Neural progenitor cell (in vitro differentiated cells): Measurements from ENCODE around the gene SPSB2. TPM values are rescaled to one million over a fixed set of nuclear protein-coding genes. Genes with fewer than 3 reads are reported as not detected.

ENCODE experiments used
- DNase-seq: peaks from one replicate; pipeline ENCODE4 v3.0.0-alpha.2; 2016; ENCODE audit warnings: low spot score
- H2AFZ ChIP-seq: fragments of 200-600 bp; sonication (generic); replicated peaks from 2 replicates; pipeline ENCODE4 v1.6.1; 2016; ENCODE audit warnings: antibody characterized with exemption
- H3F3A ChIP-seq: fragments of 200-600 bp; sonication (generic); 2 replicates; pipeline ENCODE4 v1.6.1; 2016; ENCODE audit warnings: antibody characterized with exemption, low read depth
- H3K27ac ChIP-seq: fragments of 200-600 bp; sonication (generic); 2 replicates; pipeline ENCODE4 v1.5.1; 2016; ENCODE audit warnings: mild to moderate bottlenecking
- H3K27me3 ChIP-seq: fragments of 200-600 bp; sonication (generic); 2 replicates; pipeline ENCODE4 v1.6.1; 2016; ENCODE audit warnings: mild to moderate bottlenecking, moderate library complexity
- H3K36me3 ChIP-seq: fragments of 200-600 bp; sonication (generic); 2 replicates; pipeline ENCODE4 v1.5.1; 2016
- H3K4me1 ChIP-seq: fragments of 200-600 bp; sonication (generic); 2 replicates; pipeline ENCODE4 v1.6.1; 2016; ENCODE audit warnings: mixed run types
- H3K4me2 ChIP-seq: fragments of 200-600 bp; sonication (generic); 2 replicates; pipeline ENCODE4 v1.6.1; 2016
- H3K4me3 ChIP-seq: fragments of 200-600 bp; sonication (generic); 2 replicates; pipeline ENCODE4 v1.5.1; 2016
- H3K79me2 ChIP-seq: fragments of 200-600 bp; sonication (generic); 2 replicates; pipeline ENCODE4 v1.6.1; 2016; ENCODE audit warnings: low read depth
- H3K9ac ChIP-seq: fragments of 200-600 bp; sonication (generic); 2 replicates; pipeline ENCODE4 v1.6.1; 2016
- H3K9me3 ChIP-seq: fragments of 200-600 bp; sonication (generic); 2 replicates; pipeline ENCODE4 v1.5.1; 2016; ENCODE audit warnings: low read depth
- H4K20me1 ChIP-seq: fragments of 200-600 bp; sonication (generic); 2 replicates; pipeline ENCODE4 v1.6.1; 2016; ENCODE audit warnings: low read depth
- H3K27ac Mint-ChIP-seq: 3 replicates; pipeline ENCODE4 v1.8.0; 2021; ENCODE audit warnings: mixed read lengths
- H3K27me3 Mint-ChIP-seq: 2 replicates; pipeline ENCODE4 v1.8.0; 2022; ENCODE audit warnings: low read depth, mild to moderate bottlenecking, inconsistent platforms, moderate library complexity, mixed read lengths; ENCODE audit not compliant: insufficient read depth
- H3K36me3 Mint-ChIP-seq: 3 replicates; pipeline ENCODE4 v1.8.0; 2021; ENCODE audit warnings: mixed read lengths
- H3K4me1 Mint-ChIP-seq: 3 replicates; pipeline ENCODE4 v1.8.0; 2021; ENCODE audit warnings: mixed read lengths
- H3K4me3 Mint-ChIP-seq: 3 replicates; pipeline ENCODE4 v1.8.0; 2021; ENCODE audit warnings: mild to moderate bottlenecking, moderate library complexity, mixed read lengths
- H3K9me3 Mint-ChIP-seq: 3 replicates; pipeline ENCODE4 v1.8.0; 2020; ENCODE audit warnings: mixed read lengths
- CTCF ChIP-seq: fragments of 200-600 bp; sonication (generic); IDR thresholded peaks from 2 replicates; pipeline ENCODE4 v1.5.1; 2017; ENCODE audit warnings: antibody characterized with exemption, mild to moderate bottlenecking
- EZH2 ChIP-seq: fragments of 200-600 bp; sonication (generic); IDR thresholded peaks from 2 replicates; pipeline ENCODE4 v1.6.1; 2017; ENCODE audit warnings: antibody characterized with exemption, mild to moderate bottlenecking, moderate library complexity
- EZH2phosphoT487 ChIP-seq: fragments of 200-600 bp; sonication (generic); IDR thresholded peaks from 2 replicates; pipeline ENCODE4 v1.6.1; 2017; ENCODE audit warnings: antibody characterized with exemption
- total RNA-seq: library from RNA; depleted of rRNA; stranded (reverse); fragments of >200 nt; gene quantifications from 2 replicates; pipeline ENCODE4 v1.2.3, GENCODE V29; 2015; ENCODE audit warnings: low replicate concordance

SPSB2 gene
- total RNA-seq, 1 donor from 2014 or later, result 0.65 TPM

GRCh38 chr12:6829536-6830220 lies 43.4 kb downstream of the SPSB2 start:
- peak overlapping the region; percentile 88 for H3K4me3 ChIP-seq
- H3K9me3 ChIP-seq, result no peaks in the 10 kb centered on the region
- peaks cover 40% of the 10 kb centered on the region for H3K4me1 Mint-ChIP-seq
- no peak overlapping the region for H2AFZ ChIP-seq
- H3K4me3 Mint-ChIP-seq, result peak overlapping the region; percentile 100
- H3K27me3 Mint-ChIP-seq, result peaks cover 12% of the 10 kb centered on the region
- H4K20me1 ChIP-seq, result peaks cover 30% of the 10 kb centered on the region
- peak overlapping the region; percentile 98 for H3K27ac Mint-ChIP-seq
- no peaks in the 10 kb centered on the region for H3K9me3 Mint-ChIP-seq
- DNase-seq, result peak; percentile 65
- no peak overlapping the region for H3K27ac ChIP-seq
- no peaks in the 10 kb centered on the region for H3K27me3 ChIP-seq
- peaks cover 14% of the 10 kb centered on the region for H3K4me1 ChIP-seq
- peaks cover 24% of the 10 kb centered on the region for H3K36me3 Mint-ChIP-seq
- peak overlapping the region; percentile 89 for H3K4me2 ChIP-seq
- H3K9ac ChIP-seq, result peak overlapping the region; percentile 73
- peaks cover 36% of the 10 kb centered on the region for H3K79me2 ChIP-seq
- no peak for TF ChIP-seq EZH2phosphoT487
- peak; percentile 41 for TF ChIP-seq CTCF
- peaks cover 30% of the 10 kb centered on the region for H3F3A ChIP-seq
- peaks cover 6% of the 10 kb centered on the region for H3K36me3 ChIP-seq

- Mint-ChIP-seq H3K27me3 (peaks cover 12% of the 10 kb centered on the region), H3K4me1 (peaks cover 43% of the 10 kb centered on the region), H3K27ac (peak overlapping the region; percentile 98), H3K4me3 (peak overlapping the region; percentile 100), H3K36me3 (peaks cover 26% of the 10 kb centered on the region), H3K9me3 (no peaks in the 10 kb centered on the region)
- Histone ChIP-seq H2AFZ (no peak overlapping the region), H3K27ac (no peak overlapping the region), H3K27me3 (no peaks in the 10 kb centered on the region), H3F3A (peaks cover 25% of the 10 kb centered on the region), H3K4me1 (peaks cover 14% of the 10 kb centered on the region), H3K4me2 (peak overlapping the region; percentile 89), H3K9ac (peak overlapping the region; percentile 73), H3K4me3 (peak overlapping the region; percentile 88), H4K20me1 (peaks cover 23% of the 10 kb centered on the region), H3K9me3 (no peaks in the 10 kb centered on the region), H3K79me2 (peaks cover 36% of the 10 kb centered on the region), H3K36me3 (peaks cover 6% of the 10 kb centered on the region)
- peak; percentile 72 for DNase-seq
- TF ChIP-seq EZH2 (no peak), EZH2phosphoT487 (no peak), CTCF (no peak)
Observed at GRCh38 chr12:6828781-6829535, 44.1 kb downstream of the SPSB2 start.

DNA sequence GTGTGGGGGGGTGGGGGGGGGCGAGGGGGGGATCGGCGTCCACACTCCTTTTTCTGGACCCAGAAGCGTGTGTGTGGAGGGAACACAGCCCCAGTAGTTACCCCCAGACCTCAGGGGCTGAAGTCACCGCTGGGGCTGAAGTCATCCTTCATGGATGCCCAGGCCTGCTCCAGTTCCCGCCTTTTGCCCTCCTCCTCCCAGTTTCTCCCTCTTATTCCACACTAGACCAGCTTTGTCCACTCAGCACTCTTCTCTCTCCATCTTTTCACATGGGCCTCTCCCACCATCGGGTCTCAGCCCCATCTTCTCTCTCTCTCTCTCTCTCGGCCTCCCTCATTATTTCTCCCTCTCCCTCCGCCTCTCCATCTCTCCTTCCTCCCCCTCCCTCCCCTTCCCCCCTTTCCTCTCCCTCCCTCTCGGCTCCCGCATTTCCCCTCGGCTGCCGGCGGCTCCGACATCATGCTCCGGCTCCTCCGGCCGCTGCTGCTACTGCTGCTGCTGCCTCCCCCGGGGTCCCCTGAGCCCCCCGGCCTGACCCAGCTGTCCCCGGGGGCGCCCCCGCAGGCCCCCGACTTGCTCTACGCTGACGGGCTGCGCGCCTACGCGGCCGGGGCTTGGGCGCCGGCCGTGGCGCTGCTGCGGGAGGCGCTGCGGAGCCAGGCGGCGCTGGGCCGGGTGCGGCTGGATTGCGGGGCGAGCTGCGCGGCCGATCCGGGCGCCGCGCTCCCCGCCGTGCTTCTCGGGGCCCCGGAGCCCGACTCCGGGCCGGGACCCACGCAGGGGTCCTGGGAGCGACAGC lies 44.9 kb downstream of the SPSB2 start, which contains the start of gene P3H3:
Gene P3H3 (plus strand): TSS at position 426 of the 799 bp plus-strand sequence. CDS start 34 bp downstream, at position 460.
- no peak within 1 kb of the TSS for H2AFZ ChIP-seq
- H3K4me1 Mint-ChIP-seq, result peaks cover 46% of the 10 kb centered on the region
- H3K27ac ChIP-seq, result no peak within 1 kb of the TSS

More for the DNA sequence above, 44.9 kb downstream of the SPSB2 start, which contains the start of gene P3H3:
- peak; percentile 70 for DNase-seq
- peaks cover 12% of the 10 kb centered on the region for H3K27me3 Mint-ChIP-seq
- H3K36me3 Mint-ChIP-seq, result peaks cover 26% of the 10 kb centered on the region
- H3K27ac Mint-ChIP-seq, result peak within 1 kb of the TSS; percentile 98
- H3K4me3 Mint-ChIP-seq, result peak within 1 kb of the TSS; percentile 100
- peaks cover 18% of the 10 kb centered on the region for H4K20me1 ChIP-seq
- no peaks in the 10 kb centered on the region for H3K27me3 ChIP-seq
- peak within 1 kb of the TSS; percentile 88 for H3K4me3 ChIP-seq
- peaks cover 36% of the 10 kb centered on the region for H3K79me2 ChIP-seq
- H3K9me3 Mint-ChIP-seq, result no peaks in the 10 kb centered on the region
- H3K9ac ChIP-seq, result peak within 1 kb of the TSS; percentile 73
- peak within 1 kb of the TSS; percentile 89 for H3K4me2 ChIP-seq
- peaks cover 27% of the 10 kb centered on the region for H3F3A ChIP-seq
- no peaks in the 10 kb centered on the region for H3K9me3 ChIP-seq
- H3K36me3 ChIP-seq, result peaks cover 6% of the 10 kb centered on the region
- peaks cover 19% of the 10 kb centered on the region for H3K4me1 ChIP-seq
- TF ChIP-seq EZH2phosphoT487, result no peak
- peak; percentile 28 for TF ChIP-seq CTCF
- TF ChIP-seq EZH2, result no peak
